K562 (cell line): ENCODE results near the gene SLC7A6OS. TPM values are rescaled to one million over a fixed set of nuclear protein-coding genes. Genes with fewer than 3 reads are reported as not detected.

Source experiments
- ATAC-seq: fragments of 200-7000 bp; cut with Tn5 transposase; 3 replicates; pipeline ENCODE4 v1.9.1; 2020; ENCODE audit warnings: moderate library complexity
- BruUV-seq: library from RNA; stranded (reverse); fragments of 400-500 nt; replicated peaks from 2 replicates; lab custom pipeline; 2021; lab: Mats Ljungman, UMichigan
- CTCF ChIA-PET: fragments of 300-600 bp; formaldehyde crosslinking; extraction: SDS; loops from one replicate; lab custom pipeline; 2021; ENCODE audit warnings: low intra/inter-chr PET ratio; lab: Yijun Ruan, JAX
- POLR2A ChIA-PET: fragments of 300-600, 350-650 bp; sonication (Branson Sonifier 250); formaldehyde crosslinking; extraction: SDS; loops from one replicate; lab custom pipeline; 2021; ENCODE audit warnings: antibody characterized with exemption, inconsistent platforms; lab: Yijun Ruan, JAX
- DNase-seq, 4 experiments: peaks; one replicate each; pipeline versions ENCODE4 v3.0.0 to v3.0.0-alpha.2; 2011 to 2018; ENCODE audit warnings: low spot score in 3 of 4, mixed read lengths in 3 of 4; ENCODE audit errors: extremely low read depth in 1 of 4
- FAIRE-seq: peaks from 2 replicates; lab custom pipeline; 2011; peaks lifted over from hg19 to GRCh38; lab: Jason Lieb, UNC
- H2AFZ ChIP-seq: 2 replicates; pipeline ENCODE4 v1.6.0; 2011; ENCODE audit warnings: low read depth, low read length, control low read depth, inconsistent platforms
- H3K27ac ChIP-seq: fragments of 200-600 bp; 3 replicates; pipeline ENCODE4 v1.8.0; 2011; ENCODE audit warnings: low read depth, mild to moderate bottlenecking, control low read depth, inconsistent platforms, low read length, moderate library complexity, mixed read lengths; ENCODE audit errors: extremely low read depth
- H3K27me3 ChIP-seq, 2 experiments: fragments of 300-600 bp in 1 of 2; 2 replicates in 1 of 2; 3 replicates in 1 of 2; pipeline versions ENCODE4 v1.6.0 to v1.8.0; 2011; ENCODE audit warnings: inconsistent platforms in 2 of 2, low read length in 2 of 2, mild to moderate bottlenecking in 1 of 2, mixed read lengths in 1 of 2, moderate library complexity in 1 of 2; ENCODE audit not compliant: control insufficient read depth in 2 of 2, insufficient read depth in 2 of 2
- H3K36me3 ChIP-seq: fragments of 300-600 bp; 3 replicates; pipeline ENCODE4 v1.8.0; 2011; ENCODE audit warnings: mild to moderate bottlenecking, low read length, inconsistent platforms; ENCODE audit not compliant: control insufficient read depth, insufficient read depth
- H3K4me1 ChIP-seq, 2 experiments: fragments of 200-600 bp in 1 of 2; replicated peaks in 1 of 2; 2 replicates in 1 of 2; 3 replicates in 1 of 2; pipeline versions ENCODE4 v1.5.1 to v1.8.0; 2011; ENCODE audit warnings: inconsistent platforms in 2 of 2, low read length in 2 of 2, mild to moderate bottlenecking in 1 of 2, mixed read lengths in 1 of 2, moderate library complexity in 1 of 2; ENCODE audit not compliant: control insufficient read depth in 2 of 2, insufficient read depth in 2 of 2
- H3K4me2 ChIP-seq: 2 replicates; pipeline ENCODE4 v1.6.1; 2011; ENCODE audit warnings: low read length, control low read depth, inconsistent platforms, mixed read lengths; ENCODE audit not compliant: insufficient read depth
- H3K4me3 ChIP-seq: fragments of 200-600 bp; sonication (generic), shearing (Covaris generic); 2 replicates; pipeline ENCODE4 v1.5.1; 2016; ENCODE audit warnings: control low read depth, inconsistent platforms
- H3K79me2 ChIP-seq: fragments of 200-600 bp; 3 replicates; pipeline ENCODE4 v1.8.0; 2011; ENCODE audit warnings: low read length, inconsistent platforms; ENCODE audit not compliant: control insufficient read depth, insufficient read depth
- H3K9ac ChIP-seq, 2 experiments: 2 replicates each; pipeline versions ENCODE4 v1.6.0 to v1.6.1; 2011; ENCODE audit warnings: low read depth in 2 of 2, low read length in 2 of 2, control low read depth in 1 of 2, inconsistent platforms in 1 of 2, mild to moderate bottlenecking in 1 of 2, mixed read lengths in 1 of 2; ENCODE audit not compliant: insufficient read depth in 1 of 2
- H3K9me1 ChIP-seq: one replicate; pipeline ENCODE4 v1.6.0; 2011; ENCODE audit warnings: inconsistent platforms, mild to moderate bottlenecking, low read length, moderate library complexity; ENCODE audit not compliant: control insufficient read depth, insufficient read depth
- H3K9me3 ChIP-seq: replicated peaks from 2 replicates; pipeline ENCODE4 v1.5.1; 2011; ENCODE audit warnings: low read depth, low read length, inconsistent platforms; ENCODE audit not compliant: control insufficient read depth, insufficient read depth
- H4K20me1 ChIP-seq: replicated peaks from 2 replicates; pipeline ENCODE4 v1.6.1; 2011; ENCODE audit warnings: low read length, inconsistent platforms, mixed read lengths; ENCODE audit not compliant: control insufficient read depth, insufficient read depth
- CHD1 ChIP-seq: fragments of 200-600 bp; sonication (generic); IDR thresholded peaks from one replicate; pipeline ENCODE4 v1.6.1; 2012; ENCODE audit warnings: mild to moderate bottlenecking, moderate library complexity, low read length, inconsistent platforms
- MBD2 ChIP-seq: sonication (generic); IDR thresholded peaks from 2 replicates; pipeline ENCODE4 v1.6.1; 2016; ENCODE audit warnings: low read depth, borderline replicate concordance
- POLR2G ChIP-seq: fragments of 200-400 bp; formaldehyde crosslinking; IDR thresholded peaks from 2 replicates; pipeline ENCODE4 v1.6.1; 2017; ENCODE audit warnings: low read depth, mild to moderate bottlenecking, antibody characterized with exemption, low read length, moderate library complexity
- U2AF2 ChIP-seq: fragments of 200-400 bp; formaldehyde crosslinking; optimal IDR thresholded peaks from 2 replicates; pipeline ENCODE3; 2017; ENCODE audit warnings: low read depth, mild to moderate bottlenecking, low read length
- WGBS: fragments of 100-300 bp; shearing (Covaris generic); methylation state at CpG from one replicate; pipeline ENCODE4 v1.1.6; 2016; ENCODE audit warnings: low coverage, mixed read lengths; ENCODE audit not compliant: insufficient coverage; ENCODE audit errors: missing lambda C conversion rate; 5-methylcytosine and 5-hydroxymethylcytosine counted together
- in situ Hi-C: fragments of 300-500 bp; cut with MboI; formaldehyde crosslinking; loops from 4 replicates; pipeline ENCODE4 v1.15.0; 2018; ENCODE audit warnings: inconsistent platforms, mixed read lengths
- intact Hi-C: fragments of 100-400 bp; cut with micrococcal nuclease; formaldehyde crosslinking; loops from 2 replicates; pipeline ENCODE4 v1.14.2; 2022
- polyA plus RNA-seq, 8 experiments: library from polyadenylated mRNA; depleted of rRNA in 4 of 8; stranded (reverse) in 5 of 8; unstranded in 3 of 8; fragments of >200 nt; fragmentation: Nextera tagmentation in 2 of 8; fragmentation: Illumina TruSeq in 1 of 8; extraction: Ambion mirVana in 2 of 8; extraction: Trizol in 1 of 8; gene quantifications; 2 replicates each; pipeline versions ENCODE4 v1.2.1 to v1.2.3, GENCODE V29; 2011 to 2014; ENCODE audit warnings: inconsistent platforms in 1 of 8, missing spikeins in 1 of 8
- total RNA-seq, 7 experiments: library from RNA; depleted of rRNA in 6 of 7; stranded (reverse); fragments of >200 nt in 6 of 7; fragmentation: Illumina TruSeq in 2 of 7; extraction: Trizol in 2 of 7; gene quantifications; 2 replicates each; pipeline versions ENCODE4 v1.2.1 to v1.2.3, GENCODE V29; 2011 to 2021; ENCODE audit warnings: low replicate concordance in 1 of 7
- TF ChIP-seq, protein P1 (sequence below): IDR thresholded peaks from 2 replicates; pipeline ENCODE4 v1.6.1; 2012; ENCODE audit warnings: low read depth, low read length, improper control_type of control experiment, borderline replicate concordance

SLC7A6OS gene
- total and polyA plus RNA-seq, 9 of the 15 experiments (the other 6 are each of a cell fraction or from before 2014, with no cell fraction given) = 2.7 to 23.6 (median 17.2) TPM

GRCh38 chr16:68272507-68273209, 38.1 kb downstream of the SLC7A6OS start:
- whole genome bisulfite sequencing = 69% methylated on average over 4 of the region's 4 CpGs
- BruUV-seq = no TSS peak
- DNase-seq (no peak), ATAC-seq (no peak), FAIRE-seq (peak; percentile 29)
- Histone ChIP-seq H3K27ac (no peak overlapping the region), H3K9me3 (no peaks in the 10 kb centered on the region), H3K4me3 (no peak overlapping the region), H3K27me3 (no peaks in the 10 kb centered on the region), H3K36me3 (peaks cover 73% of the 10 kb centered on the region), H3K9ac (no peak overlapping the region; a peak in 1 of 4 replicates), H3K79me2 (peaks cover 61% of the 10 kb centered on the region), H4K20me1 (peaks cover 31% of the 10 kb centered on the region), H3K4me2 (no peak overlapping the region), H3K4me1 (peaks cover 2 to 12% of the 10 kb centered on the region in 2 experiments; a peak in 3 of 5 replicates), H2AFZ (no peak overlapping the region), H3K9me1 (no peaks in the 10 kb centered on the region)
- POLR2A ChIA-PET = interaction anchor here (0.6 to 1.5 kb wide), 7 partner anchors 9 to 206 kb away, joined by 3 to 8 read pairs (median 3); partner anchors contain the start of genes PRMT7, SLC7A6 and SLC7A6OS
- no peak for TF ChIP-seq U2AF2
- TF ChIP-seq, protein P1, sequence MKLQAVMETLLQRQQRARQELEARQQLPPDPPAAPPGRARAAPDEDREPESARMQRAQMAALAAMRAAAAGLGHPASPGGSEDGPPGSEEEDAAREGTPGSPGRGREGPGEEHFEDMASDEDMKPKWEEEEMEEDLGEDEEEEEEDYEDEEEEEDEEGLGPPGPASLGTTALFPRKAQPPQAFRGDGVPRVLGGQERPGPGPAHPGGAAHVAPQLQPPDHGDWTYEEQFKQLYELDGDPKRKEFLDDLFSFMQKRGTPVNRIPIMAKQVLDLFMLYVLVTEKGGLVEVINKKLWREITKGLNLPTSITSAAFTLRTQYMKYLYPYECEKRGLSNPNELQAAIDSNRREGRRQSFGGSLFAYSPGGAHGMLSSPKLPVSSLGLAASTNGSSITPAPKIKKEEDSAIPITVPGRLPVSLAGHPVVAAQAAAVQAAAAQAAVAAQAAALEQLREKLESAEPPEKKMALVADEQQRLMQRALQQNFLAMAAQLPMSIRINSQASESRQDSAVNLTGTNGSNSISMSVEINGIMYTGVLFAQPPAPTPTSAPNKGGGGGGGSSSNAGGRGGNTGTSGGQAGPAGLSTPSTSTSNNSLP = no peak
- no peak for TF ChIP-seq POLR2G
- TF ChIP-seq MBD2 = no peak
- no peak for TF ChIP-seq CHD1
- intact Hi-C loops = no loop called here
- in situ Hi-C loops = no loop called here
- CTCF ChIA-PET = no interaction called here
